SH-SY5Y (cell line): Measurements from ENCODE around the gene ZNF281.

Experiments
- GATA2 ChIP-seq: IDR thresholded peaks from 2 replicates; pipeline ENCODE4 v1.6.1; 2011; ENCODE audit warnings: mild to moderate bottlenecking, low read depth, low read length
- GATA3 ChIP-seq: IDR thresholded peaks from 2 replicates; pipeline ENCODE4 v1.6.1; 2011; ENCODE audit warnings: low read depth, mild to moderate bottlenecking, low read length, moderate library complexity

The ZNF281 gene

DNA sequence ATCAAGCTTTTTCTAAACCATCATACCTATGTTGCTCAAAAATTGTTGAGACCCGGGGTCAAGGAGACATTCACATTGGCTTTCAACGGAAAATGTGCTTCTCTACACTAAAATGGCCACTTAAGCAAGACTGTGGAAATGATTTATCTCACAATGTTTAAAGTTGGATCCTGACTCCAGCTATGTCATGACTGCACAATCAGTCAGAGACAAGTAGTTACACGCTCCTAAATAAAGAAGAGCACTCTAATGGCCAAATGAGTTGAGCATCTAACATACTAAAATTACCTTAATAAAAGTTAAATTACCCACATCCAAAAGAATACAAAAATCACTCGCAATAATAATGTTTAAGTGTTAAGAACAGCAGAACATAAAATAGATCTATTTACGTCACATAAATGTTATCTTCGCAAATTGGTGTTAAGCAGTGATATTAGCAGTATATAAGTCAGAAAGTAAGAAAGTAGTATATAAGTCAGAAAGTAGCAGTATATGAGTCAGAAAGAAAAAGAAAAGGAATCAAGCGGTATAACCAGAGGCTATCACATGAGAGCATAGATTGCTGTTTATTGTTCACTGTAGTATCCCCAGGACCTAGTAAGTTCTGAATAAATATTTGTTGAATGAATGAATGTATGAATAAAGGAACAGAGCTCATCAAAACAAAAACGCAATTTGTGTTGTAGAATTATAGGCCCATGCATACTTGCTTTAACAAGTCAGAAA, 28.4 kb downstream of the ZNF281 start:
- TF ChIP-seq GATA2: no peak
- no peak for TF ChIP-seq GATA3

GRCh38 chr1:200380589-200381021, 29.2 kb downstream of the ZNF281 start:
- TF ChIP-seq GATA3: no peak
- no peak for TF ChIP-seq GATA2

DNA sequence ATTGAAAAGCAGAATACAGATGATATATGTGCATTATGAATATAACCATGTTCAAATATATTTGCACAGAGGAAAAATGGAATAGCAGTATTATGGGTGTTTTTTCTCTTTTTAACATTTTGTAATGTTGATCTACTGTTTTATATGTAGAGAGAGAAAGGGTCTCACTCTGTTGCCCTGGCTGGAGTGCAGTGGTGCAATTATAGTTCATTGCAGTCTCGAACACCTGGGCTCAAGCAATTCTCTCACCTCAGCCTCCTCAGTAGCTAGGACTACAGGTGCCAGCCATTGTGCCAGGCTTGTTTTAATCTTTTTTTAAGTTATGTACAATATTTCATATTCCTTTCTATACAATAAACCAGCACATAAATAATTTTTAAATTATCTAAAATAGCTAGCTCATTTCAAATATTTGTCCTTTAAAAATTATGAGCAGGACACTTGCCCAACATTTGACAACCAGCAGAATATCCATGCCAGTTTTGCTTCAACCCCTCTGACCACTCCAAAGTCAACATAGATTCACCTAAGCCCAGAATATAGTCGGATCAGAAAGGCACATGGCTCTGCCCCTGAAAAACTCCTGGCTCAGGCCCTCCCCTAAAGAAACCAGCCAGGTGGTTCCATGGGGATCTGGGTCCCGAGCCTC, 29.8 kb downstream of the ZNF281 start:
- no peak for TF ChIP-seq GATA2
- TF ChIP-seq GATA3: no peak

- TF ChIP-seq GATA3 (no peak), GATA2 (no peak)
These were observed 30.4 kb downstream of the ZNF281 start for GRCh38 chr1:200379432-200379757.

GRCh38 chr1:200378096-200378495, 31.7 kb downstream of the ZNF281 start:
- no peak for TF ChIP-seq GATA2
- no peak for TF ChIP-seq GATA3

DNA sequence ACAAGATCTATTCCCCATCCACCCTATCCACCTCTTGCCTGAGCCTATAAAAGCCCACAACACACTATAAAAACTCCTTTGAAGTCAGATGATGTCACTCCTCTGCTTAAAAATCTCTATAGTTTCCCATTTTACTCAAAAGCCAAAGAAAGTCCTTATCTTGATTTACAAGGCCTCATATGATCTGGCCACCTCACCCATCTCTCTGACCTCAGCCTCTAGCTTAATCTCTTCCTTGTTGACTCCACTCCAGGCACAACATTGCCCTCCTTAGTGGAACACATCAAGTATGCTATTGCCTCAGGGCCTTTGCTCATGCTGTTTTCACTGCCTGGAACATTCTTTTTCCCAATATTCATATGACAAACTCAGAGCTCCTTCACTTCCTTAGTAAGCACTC, 33.3 kb downstream of the ZNF281 start:
- TF ChIP-seq GATA3 (no peak), GATA2 (no peak)

DNA sequence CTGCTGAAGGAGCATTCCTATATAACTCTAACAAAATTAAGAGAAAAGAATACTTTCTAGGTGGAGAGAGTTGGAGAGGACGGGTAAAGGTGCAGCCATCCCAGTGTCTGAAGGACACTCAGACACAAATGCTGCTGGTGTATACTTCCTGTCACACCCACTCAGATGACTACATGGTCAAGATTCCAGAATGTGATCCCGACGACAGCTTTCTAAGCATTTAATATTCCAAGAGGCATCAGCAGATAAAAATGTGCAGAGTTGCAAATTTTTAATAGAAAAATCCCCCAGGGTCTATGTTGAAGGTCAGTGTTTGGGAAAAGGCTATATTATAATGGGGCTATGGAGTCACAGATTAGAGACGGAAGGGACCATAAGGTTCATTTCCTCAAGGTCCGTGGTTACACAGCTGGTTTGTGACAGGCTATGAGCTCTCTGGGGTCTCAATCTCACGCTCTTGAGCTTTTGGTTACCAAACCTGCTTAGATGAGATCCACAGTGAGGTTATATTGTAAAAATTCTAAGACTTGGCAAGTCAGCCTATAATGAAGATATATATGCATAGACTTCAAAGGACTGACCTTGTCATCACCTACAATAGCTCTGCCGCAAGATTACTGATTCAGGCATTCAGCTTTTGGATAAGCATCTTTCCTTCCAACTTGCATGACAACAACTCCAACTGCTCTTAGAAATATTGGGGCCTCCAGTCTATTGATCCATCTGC, 35.1 kb downstream of the ZNF281 start:
- TF ChIP-seq GATA2: no peak
- TF ChIP-seq GATA3: no peak

DNA sequence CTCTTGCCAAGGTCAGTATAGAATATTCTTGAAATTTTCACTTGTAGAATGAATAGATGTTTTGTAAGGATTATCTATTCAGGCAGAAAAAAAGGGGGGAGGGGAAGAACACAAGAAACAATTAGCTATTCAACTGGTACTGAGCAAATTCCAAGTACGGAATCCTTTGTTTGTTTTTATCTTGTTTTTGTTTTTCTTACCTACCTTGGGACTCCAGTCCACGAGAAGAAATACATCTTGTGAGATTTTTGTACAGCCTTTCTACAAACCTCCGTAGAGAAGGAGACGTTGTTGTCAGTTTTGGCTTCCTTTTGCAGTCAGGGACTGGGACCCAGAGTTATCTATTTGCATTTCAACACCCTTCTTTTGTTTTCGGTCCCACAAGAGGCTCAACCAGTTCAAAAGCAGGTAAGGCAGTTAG, 36.0 kb downstream of the ZNF281 start:
- TF ChIP-seq GATA3 (no peak), GATA2 (no peak)

GRCh38 chr1:200372885-200373181, 37.0 kb downstream of the ZNF281 start:
- TF ChIP-seq GATA3: no peak
- no peak for TF ChIP-seq GATA2

DNA sequence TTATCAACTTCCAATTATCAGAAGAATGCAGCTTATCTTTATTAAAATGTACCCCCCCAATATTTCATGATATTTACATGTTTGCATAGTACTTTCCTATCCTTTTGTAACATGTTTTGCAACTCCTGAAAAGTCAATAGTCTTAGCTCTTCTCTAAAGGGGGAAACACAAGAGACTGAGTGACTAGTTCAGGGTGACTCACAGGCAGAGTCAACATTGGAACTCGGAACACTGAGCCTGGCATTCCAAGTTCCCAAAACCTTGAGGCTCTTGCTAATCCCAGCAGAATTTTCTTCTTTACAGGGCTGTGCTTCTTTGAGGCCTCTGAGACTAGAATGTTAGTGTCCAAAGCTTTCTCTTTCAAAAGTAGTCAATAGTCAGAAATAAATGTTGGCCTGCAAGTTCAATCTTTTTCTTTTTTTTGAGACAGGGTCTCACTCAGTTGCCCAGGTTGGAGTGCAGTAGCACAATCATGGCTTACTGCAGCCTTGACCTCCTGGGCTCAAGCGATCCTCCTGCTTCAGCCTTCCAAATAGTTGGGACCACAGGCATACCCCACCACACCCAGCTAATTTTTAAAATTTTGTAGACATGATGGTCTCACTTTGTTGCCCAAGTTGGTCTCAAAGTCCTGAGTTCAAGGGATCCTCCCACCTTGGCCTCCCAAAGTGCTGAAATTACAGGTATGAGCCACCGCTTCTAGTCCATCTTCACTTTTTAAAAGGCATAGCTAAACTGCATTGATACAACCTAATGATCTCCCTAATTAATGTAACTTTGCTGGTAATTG, 37.5 kb downstream of the ZNF281 start:
- TF ChIP-seq GATA2 (no peak), GATA3 (no peak)

DNA sequence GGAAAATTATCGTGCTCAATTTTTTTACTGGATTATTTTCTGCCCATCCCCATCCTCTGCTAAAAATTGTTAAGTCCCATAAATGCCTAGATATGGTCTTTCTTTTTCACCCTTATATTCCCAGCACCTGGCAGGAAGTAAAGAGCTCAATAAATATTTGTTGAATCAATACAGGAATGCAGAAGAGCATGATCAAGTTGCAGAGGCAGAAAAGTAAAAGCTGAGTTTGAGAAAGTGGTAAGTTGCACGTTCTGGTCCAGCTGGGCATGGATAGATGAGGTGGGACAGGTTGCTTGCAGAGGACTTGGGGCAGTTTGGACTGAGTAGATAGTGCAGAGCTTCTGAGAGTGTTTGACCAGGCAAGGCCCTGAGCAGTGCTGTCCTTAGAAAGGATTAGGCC, 40.1 kb downstream of the ZNF281 start:
- TF ChIP-seq GATA2: no peak
- no peak for TF ChIP-seq GATA3

DNA sequence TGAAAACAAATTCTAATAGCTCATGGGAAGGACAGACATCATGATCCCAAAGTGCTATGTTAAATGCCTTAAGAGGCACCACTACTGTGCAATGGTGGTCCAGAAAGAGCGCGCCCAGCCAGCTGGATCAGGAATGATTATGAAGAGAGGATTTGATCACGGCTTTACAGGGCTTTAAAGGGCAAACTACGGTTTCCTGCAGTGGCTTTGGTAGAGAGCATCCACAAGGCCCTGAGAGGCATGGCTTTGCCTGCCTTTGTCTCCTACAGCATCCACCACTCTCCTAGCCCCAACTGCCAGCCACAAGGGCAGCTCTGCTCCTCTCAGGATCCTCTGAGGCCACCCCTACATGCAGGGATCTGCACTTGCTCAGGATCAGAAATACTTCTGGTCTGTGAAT, 40.7 kb downstream of the ZNF281 start:
- no peak for TF ChIP-seq GATA3
- no peak for TF ChIP-seq GATA2

DNA sequence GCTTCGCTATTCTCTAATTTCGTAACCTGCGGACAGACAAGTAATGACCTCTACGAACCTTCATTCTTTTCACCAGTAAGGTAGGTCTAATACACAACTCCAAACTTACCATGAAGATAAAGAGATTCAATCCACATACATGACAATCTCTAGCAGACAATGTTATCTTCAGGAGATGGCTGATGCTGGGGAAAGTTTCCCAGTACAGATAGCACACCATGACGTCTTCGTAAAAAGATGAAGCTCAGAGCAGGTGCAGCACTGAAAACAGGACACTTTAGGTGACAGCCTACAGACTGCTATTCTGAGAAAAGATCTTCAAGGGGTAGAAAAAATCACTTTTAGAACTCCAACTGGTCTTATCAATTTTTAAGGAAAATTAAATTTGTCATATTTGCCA, 41.3 kb downstream of the ZNF281 start:
- no peak for TF ChIP-seq GATA2
- TF ChIP-seq GATA3: no peak

- TF ChIP-seq GATA3 (no peak), GATA2 (no peak)
These were observed 41.8 kb downstream of the ZNF281 start for GRCh38 chr1:200367841-200368534.
